GM06990 (cell line): ENCODE data around the gene METTL14.

Experiments used
- DNase-seq: peaks from one replicate; pipeline ENCODE4 v3.0.0-alpha.2; 2011; ENCODE audit not compliant: insufficient read length; ENCODE audit errors: extremely low read depth
- H3K27me3 ChIP-seq: replicated peaks from 2 replicates; pipeline ENCODE4 v1.6.0; 2011; ENCODE audit warnings: low read length; ENCODE audit not compliant: control insufficient read depth, insufficient read depth
- H3K36me3 ChIP-seq: 2 replicates; pipeline ENCODE4 v1.5.1; 2011; ENCODE audit warnings: low read length; ENCODE audit not compliant: control insufficient read depth, insufficient read depth
- H3K4me3 ChIP-seq: replicated peaks from 2 replicates; pipeline ENCODE4 v1.5.1; 2011; ENCODE audit warnings: low read depth, mild to moderate bottlenecking, control low read depth, low read length
- TF ChIP-seq, protein P1 (sequence below): IDR thresholded peaks from 2 replicates; pipeline ENCODE4 v1.5.1; 2011; ENCODE audit warnings: low read length, control low read depth, mild to moderate bottlenecking, inconsistent platforms; ENCODE audit not compliant: insufficient read depth, poor library complexity, severe bottlenecking

The METTL14 gene

DNA sequence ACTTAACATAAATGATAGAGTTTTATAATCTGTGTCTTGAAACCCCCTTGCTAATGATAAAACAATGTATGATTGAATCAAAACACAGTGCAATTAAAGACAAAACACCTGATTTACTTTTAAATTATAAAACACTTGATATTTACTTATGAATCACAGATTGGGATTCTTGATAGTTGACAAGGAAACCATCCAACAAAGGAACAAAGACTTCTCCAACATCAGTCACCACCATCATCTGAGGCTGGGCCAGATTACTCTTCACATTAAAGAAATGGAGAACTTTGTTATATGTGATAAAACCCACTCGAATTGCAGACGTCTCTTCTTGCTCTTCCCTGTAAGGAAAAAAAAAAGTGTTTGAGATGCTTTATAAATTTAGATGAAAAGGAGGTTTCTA, 67.4 kb downstream of the METTL14 start:
- TF ChIP-seq, protein P1, sequence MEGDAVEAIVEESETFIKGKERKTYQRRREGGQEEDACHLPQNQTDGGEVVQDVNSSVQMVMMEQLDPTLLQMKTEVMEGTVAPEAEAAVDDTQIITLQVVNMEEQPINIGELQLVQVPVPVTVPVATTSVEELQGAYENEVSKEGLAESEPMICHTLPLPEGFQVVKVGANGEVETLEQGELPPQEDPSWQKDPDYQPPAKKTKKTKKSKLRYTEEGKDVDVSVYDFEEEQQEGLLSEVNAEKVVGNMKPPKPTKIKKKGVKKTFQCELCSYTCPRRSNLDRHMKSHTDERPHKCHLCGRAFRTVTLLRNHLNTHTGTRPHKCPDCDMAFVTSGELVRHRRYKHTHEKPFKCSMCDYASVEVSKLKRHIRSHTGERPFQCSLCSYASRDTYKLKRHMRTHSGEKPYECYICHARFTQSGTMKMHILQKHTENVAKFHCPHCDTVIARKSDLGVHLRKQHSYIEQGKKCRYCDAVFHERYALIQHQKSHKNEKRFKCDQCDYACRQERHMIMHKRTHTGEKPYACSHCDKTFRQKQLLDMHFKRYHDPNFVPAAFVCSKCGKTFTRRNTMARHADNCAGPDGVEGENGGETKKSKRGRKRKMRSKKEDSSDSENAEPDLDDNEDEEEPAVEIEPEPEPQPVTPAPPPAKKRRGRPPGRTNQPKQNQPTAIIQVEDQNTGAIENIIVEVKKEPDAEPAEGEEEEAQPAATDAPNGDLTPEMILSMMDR, result no peak
- Histone ChIP-seq H3K36me3 (peaks cover 12% of the 10 kb centered on the region), H3K27me3 (no peaks in the 10 kb centered on the region), H3K4me3 (no peak overlapping the region)
- DNase-seq, result no peak

DNA sequence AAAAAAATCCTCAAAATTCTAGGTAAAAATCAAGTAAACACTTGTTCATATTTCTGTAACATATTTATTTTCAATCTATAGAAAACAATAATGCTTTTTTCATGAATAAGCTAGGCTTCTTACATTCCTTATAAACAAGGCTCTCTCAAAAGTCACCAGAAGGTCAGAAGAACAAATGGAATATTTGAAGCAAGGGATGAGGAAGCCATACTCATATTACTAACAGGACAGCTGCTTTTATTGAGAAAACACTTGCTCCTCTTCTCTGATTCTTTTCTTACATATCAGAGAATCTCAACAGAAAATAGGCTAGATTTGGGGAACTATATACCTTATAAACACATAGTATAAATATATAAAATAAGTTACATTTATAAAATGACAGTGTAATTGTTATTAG, 67.9 kb downstream of the METTL14 start:
- TF ChIP-seq, protein P1, result no peak
- H3K4me3 ChIP-seq, result no peak overlapping the region
- H3K36me3 ChIP-seq, result peaks cover 12% of the 10 kb centered on the region
- no peaks in the 10 kb centered on the region for H3K27me3 ChIP-seq
- DNase-seq, result no peak

DNA sequence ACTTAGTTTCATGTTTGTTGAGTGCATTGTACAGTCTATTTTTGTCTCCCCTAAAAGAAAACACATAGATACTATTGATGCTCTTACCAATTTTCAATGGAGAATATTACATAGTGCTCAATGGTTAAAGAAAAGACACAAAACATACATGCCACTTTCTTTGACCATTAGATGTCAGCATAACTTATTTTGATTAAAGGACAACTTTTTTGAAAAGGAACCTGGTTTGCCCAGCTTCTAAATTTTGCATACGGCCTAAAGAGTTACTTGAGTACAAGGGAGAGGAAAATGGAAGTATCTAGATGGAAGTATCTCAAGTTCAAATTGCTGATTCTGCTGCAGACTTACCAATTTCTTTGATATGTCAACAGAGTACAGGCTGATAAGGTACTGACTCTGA, 68.5 kb downstream of the METTL14 start:
- Histone ChIP-seq H3K27me3 (no peaks in the 10 kb centered on the region), H3K4me3 (no peak overlapping the region), H3K36me3 (peaks cover 12% of the 10 kb centered on the region)
- no peak for DNase-seq
- TF ChIP-seq, protein P1, result no peak

DNA sequence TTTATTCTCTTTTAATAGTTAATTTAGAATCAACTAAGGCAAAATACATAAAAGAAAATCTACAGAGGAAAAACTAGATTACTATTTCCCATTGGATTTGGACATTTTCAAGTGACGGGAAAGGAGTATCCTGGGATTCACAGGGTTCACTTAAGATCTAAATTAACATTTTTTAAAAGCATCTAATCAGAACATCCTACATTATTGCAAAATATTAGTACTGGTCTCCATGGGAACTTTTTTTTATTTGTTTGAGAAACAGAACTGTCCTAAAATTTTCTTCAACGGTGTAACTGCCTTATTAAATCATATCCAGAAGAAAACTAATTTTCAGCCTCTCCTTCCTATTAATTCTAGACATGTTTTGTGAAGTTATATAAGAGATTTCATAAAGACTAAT, 69.7 kb downstream of the METTL14 start:
- DNase-seq, result no peak
- Histone ChIP-seq H3K36me3 (peaks cover 12% of the 10 kb centered on the region), H3K4me3 (no peak overlapping the region), H3K27me3 (no peaks in the 10 kb centered on the region)
- TF ChIP-seq, protein P1, result no peak

DNA sequence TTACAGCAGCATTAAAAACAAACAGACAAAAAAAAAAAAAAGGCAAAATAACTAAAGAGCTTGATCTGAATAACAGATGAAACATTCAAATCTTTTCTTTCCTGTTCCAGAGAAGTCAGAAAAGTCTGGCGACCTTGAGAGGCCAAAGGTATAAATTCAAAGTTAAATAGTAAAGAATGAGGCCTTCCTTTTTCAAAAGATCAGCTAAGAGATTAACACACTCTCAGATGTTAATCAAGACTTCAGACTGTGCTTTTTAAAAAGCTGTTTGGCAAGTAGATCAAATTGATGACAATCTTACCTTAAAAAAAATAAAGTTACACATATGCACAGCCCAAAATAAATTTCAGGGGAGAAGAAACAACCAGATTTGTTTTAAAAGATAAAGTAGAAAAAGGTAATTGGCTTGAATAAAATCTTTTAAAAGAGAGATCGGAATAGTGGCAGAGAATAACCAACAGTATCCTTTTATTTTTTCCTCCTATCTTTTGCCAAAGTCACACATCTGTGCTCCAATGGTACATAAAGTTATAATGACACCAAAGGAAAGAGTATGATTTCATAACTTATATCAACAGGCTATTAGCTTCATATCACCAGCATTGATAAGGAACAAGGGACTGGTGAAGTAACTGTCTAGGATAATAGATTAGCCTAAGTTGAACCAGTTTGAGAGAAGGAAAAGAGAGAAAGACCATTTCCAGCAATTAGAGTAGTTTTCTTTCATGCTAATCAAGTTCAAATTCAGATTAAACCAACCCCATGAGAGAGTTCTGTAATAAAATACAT, 70.4 kb downstream of the METTL14 start:
- Histone ChIP-seq H3K4me3 (no peak overlapping the region), H3K36me3 (peaks cover 12% of the 10 kb centered on the region), H3K27me3 (no peaks in the 10 kb centered on the region)
- DNase-seq, result no peak
- TF ChIP-seq, protein P1, result no peak
